Suprapubic skin (tissue), 4 donors: ENCODE results near the gene F7.

Experiments used
- CTCF ChIP-seq, 2 donors: fragments of 200-600 bp in 1 of 2; fragments of 450-650 bp in 1 of 2; sonication (generic) in 1 of 2; IDR thresholded peaks; one replicate each; pipeline ENCODE4 v1.5.1; 2016 to 2019; ENCODE audit warnings: antibody characterized with exemption in 2 of 2, mild to moderate bottlenecking in 1 of 2, moderate library complexity in 1 of 2
- EP300 ChIP-seq: sonication (generic); formaldehyde crosslinking; IDR thresholded peaks from one replicate; pipeline ENCODE4 v1.6.1; 2017; ENCODE audit warnings: antibody characterized with exemption
- POLR2AphosphoS5 ChIP-seq, 3 donors: sonication (generic); formaldehyde crosslinking; IDR thresholded peaks; one replicate each; pipeline ENCODE4 v1.6.1; 2017; ENCODE audit warnings: antibody characterized with exemption in 3 of 3

- TF ChIP-seq POLR2AphosphoS5 (IDR thresholded peaks at IDR 0.05) (no peak), EP300 (no peak), CTCF (IDR thresholded peaks at IDR 0.05) (no peak)
These were observed 42.9 kb upstream of the F7 start for GRCh38 chr13:113062691-113063090.
